Heart right ventricle (tissue), 16 donors: Measurements from ENCODE around the gene ZBTB7C. TPM values are rescaled to one million over a fixed set of nuclear protein-coding genes. Genes with fewer than 3 reads are reported as not detected.

Source experiments
- ATAC-seq, 8 donors: fragments of 200-7000 bp; cut with Tn5 transposase; one replicate each; pipeline ENCODE4 v1.9.1; 2020; ENCODE audit warnings: mild to moderate bottlenecking in 8 of 8, moderate library complexity in 8 of 8, moderate number of reproducible peaks in 1 of 8
- DNase-seq, 2 donors: peaks; one replicate each; pipeline ENCODE4 v3.0.0-alpha.2; 2020
- H3K27ac ChIP-seq, 10 donors: fragments of 200-600 bp; sonication (generic) in 2 of 10; one replicate each; pipeline versions ENCODE4 v1.5.0 to v1.8.0; 2020 to 2022; ENCODE audit warnings: mild to moderate bottlenecking in 3 of 10
- H3K27me3 ChIP-seq, 7 donors: fragments of 200-600 bp; one replicate each; pipeline ENCODE4 v1.8.0; 2021 to 2022; ENCODE audit warnings: mild to moderate bottlenecking in 2 of 7
- H3K36me3 ChIP-seq, 9 donors: fragments of 200-600 bp; sonication (generic) in 1 of 9; one replicate each; pipeline versions ENCODE4 v1.5.0 to v1.8.0; 2020 to 2022; ENCODE audit warnings: mild to moderate bottlenecking in 2 of 9
- H3K4me1 ChIP-seq, 9 donors: fragments of 200-600 bp; sonication (generic) in 1 of 9; one replicate each; pipeline versions ENCODE4 v1.5.0 to v1.8.0; 2020 to 2022; ENCODE audit warnings: mild to moderate bottlenecking in 4 of 9
- H3K4me3 ChIP-seq, 10 donors: fragments of 200-600 bp; sonication (generic) in 2 of 10; one replicate each; pipeline versions ENCODE4 v1.5.0 to v1.8.0; 2020 to 2022; ENCODE audit warnings: mild to moderate bottlenecking in 7 of 10, moderate library complexity in 2 of 10
- H3K9me3 ChIP-seq, 11 donors: fragments of 200-600 bp in 10 of 11; sonication (generic) in 2 of 11; one replicate each; pipeline versions ENCODE4 v1.5.0 to v1.8.0; 2013 to 2022; ENCODE audit warnings: mild to moderate bottlenecking in 2 of 11, control low read depth in 1 of 11, moderate library complexity in 1 of 11
- WGBS, 2 donors: extraction: QIAGEN DNeasy Blood & Tissue Kit; methylation state at CpG; one replicate each; pipeline ENCODE4 v1.1.7; 2013; ENCODE audit warnings: inconsistent platforms in 1 of 2; 5-methylcytosine and 5-hydroxymethylcytosine counted together
- intact Hi-C, 10 donors: fragments of 100-400 bp; cut with DNase I; formaldehyde crosslinking; loops; one replicate each; pipeline versions ENCODE4 v1.11.1 to v1.14.2; 2022
- polyA plus RNA-seq, 2 donors: library from polyadenylated mRNA; stranded (reverse); fragments of 200-250 nt; gene quantifications; one replicate each; pipeline ENCODE4 v1.2.3, GENCODE V29; 2013
- total RNA-seq, 10 donors: library from RNA; stranded (reverse); fragmentation: NEBNext Ultra II Directional in 3 of 10; extraction: Animal tissue kit (Norgen Biotek cat#: 25700) in 3 of 10; gene quantifications; one replicate each; pipeline versions ENCODE4 v1.2.1 to v1.2.4, GENCODE V29; 2021 to 2023
- TF ChIP-seq, protein P1 (sequence below), 9 donors: fragments of 200-600 bp; sonication (generic) in 2 of 9; IDR thresholded peaks; one replicate each; pipeline versions ENCODE4 v1.5.0 to v1.8.0; 2021 to 2022; ENCODE audit warnings: antibody characterized with exemption in 9 of 9, mild to moderate bottlenecking in 5 of 9, moderate library complexity in 1 of 9
- donor health status: Arrhythmogenic right ventricular cardiomyopathy.
- donor health status: ischemic (EF 13 %, LVEDD 7.1; RV severe dilation, severe dysfunction).
- donor health status: healthy with polysubstance abuse.
- donor health status: DM: no; HTN: yes; CAD: no.
- donor health status: DM: no; HTN: no; CAD: no.
- donor health status: ischemic (EF 25% LVEDD 6.9; RV normal size, moderate dysfunction).
- donor health status: ischemic (EF 25% LVEDD 5.7; RV mildly dilated, moderate dysfunction).
- donor health status: healthy.
- donor health status: DM: yes; HTN: yes; CAD: no.
- donor health status: Ischemic cardiomyopathy.
- donor health status: ischemic (EF 35%, LVEDD 5.7; RV mildly dilated, moderate dysfunction).
- donor health status: nonischemic (EF 11% LVEDD 7.7; RV severe dilation, severe dysfunction).
- donor health status: DM: yes; HTN: yes; CAD: no.
- donor health status: PGD.
- donor health status: ischemic (EF 29% LVEDD 5.4; RV normal size, mild dysfunction).
- donor health status: nonischemic (EF 23%, LVEDD 6.1; RV moderate dilation, normal function).

Gene ZBTB7C
- total and polyA plus RNA-seq, 12 donors = 0.49 to 6.3 (median 1.5) TPM

DNA sequence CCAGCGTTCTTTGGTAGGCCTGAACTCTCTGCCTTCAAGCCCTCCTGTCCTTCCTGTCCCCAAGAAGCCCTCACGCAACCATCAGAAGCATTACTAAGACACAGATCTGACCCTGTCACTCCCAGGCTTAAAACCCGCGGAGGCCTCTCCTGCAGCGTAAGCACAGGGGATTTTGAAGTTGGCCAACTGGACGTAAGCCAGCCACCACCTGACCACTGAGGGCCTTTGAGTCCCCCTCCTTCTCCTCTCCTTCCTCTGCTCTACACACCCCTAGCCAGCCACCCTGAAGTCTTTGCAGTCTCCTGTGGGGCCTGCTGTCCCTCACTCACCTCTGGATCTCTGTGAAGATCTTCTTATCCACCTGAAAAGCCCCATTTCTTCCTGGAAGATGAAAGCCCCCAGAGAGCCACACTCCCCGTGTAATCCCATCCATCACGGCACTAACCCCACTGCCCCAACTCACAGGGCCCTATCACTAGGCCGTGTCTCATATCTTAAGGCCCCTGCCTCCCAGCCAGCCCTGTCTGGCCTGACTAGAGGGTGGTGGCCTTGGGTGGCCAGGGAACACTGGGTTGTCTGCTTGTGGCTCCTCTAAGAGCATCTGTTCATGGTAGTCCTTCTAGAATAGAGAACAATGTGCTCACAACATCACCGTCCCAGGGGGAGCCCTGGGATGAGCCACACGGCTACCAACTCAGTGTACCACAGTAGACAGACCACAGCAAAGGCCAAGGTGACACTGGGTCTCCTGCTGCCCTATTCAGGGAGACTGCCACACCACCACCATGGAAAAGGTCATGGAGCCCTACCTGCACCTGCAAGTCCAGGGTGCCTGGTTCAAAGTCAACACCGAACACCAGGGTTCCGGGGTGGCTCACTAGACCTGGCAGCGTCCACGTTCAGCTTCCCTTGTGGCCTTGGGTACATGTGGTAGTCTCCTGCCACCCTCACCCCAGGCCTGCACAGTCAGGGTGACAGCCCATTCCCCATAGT is 191.6 kb downstream of the ZBTB7C start:
- TF ChIP-seq, protein P1, sequence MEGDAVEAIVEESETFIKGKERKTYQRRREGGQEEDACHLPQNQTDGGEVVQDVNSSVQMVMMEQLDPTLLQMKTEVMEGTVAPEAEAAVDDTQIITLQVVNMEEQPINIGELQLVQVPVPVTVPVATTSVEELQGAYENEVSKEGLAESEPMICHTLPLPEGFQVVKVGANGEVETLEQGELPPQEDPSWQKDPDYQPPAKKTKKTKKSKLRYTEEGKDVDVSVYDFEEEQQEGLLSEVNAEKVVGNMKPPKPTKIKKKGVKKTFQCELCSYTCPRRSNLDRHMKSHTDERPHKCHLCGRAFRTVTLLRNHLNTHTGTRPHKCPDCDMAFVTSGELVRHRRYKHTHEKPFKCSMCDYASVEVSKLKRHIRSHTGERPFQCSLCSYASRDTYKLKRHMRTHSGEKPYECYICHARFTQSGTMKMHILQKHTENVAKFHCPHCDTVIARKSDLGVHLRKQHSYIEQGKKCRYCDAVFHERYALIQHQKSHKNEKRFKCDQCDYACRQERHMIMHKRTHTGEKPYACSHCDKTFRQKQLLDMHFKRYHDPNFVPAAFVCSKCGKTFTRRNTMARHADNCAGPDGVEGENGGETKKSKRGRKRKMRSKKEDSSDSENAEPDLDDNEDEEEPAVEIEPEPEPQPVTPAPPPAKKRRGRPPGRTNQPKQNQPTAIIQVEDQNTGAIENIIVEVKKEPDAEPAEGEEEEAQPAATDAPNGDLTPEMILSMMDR (IDR thresholded peaks at IDR 0.05) = no peak
- Histone ChIP-seq H3K4me1 (peaks cover 3 to 29% (median 16%) of the 10 kb centered on the region in 9 donors), H3K9me3 (no peaks in the 10 kb centered on the region), H3K36me3 (no peaks in the 10 kb centered on the region), H3K27me3 (no peaks in the 10 kb centered on the region), H3K27ac (peak overlapping the region in 6 of 10 donors; percentile 11 to 73 (median 30)), H3K4me3 (no peak overlapping the region)
- ATAC-seq (peak in 7 of 8 donors; percentile 15 to 66 (median 32)), DNase-seq (peak in 1 of 2 donors; percentile 34)
- intact Hi-C loops = no loop called here
- 69 to 78% methylated on average over 15 of the region's 15 CpGs for WGBS, 2 donors

DNA sequence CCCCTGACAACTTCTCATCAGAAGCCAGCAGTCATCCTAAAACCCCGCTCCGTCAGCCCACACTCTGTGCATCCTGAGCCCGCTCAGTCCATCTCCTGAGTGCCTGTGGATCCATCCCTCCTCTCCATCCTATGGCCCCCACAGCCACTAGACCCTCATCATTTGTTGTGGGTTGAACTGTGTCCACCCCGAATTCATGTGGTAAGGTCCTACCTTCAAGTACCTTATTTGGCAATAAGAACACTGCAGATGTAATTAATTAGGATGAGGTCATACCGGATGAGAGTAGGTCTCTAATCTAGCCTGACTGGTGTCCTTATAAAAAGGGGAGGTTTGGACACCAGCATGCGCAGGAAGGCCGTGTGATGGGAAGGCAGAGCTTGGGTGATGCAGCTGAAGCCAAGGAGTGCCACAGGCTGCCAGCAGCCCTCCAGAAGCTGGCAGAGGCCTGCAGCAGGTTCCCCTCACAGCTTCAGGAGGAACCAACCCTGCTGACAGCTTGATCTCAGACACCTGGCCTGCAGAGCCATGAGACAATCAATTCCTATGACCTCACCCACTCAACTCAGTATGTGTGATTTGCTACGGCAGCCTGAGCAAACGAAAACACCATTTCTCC is 192.4 kb downstream of the ZBTB7C start:
- DNase-seq = peak in 1 of 2 donors; percentile 38
- Histone ChIP-seq H3K4me3 (no peak overlapping the region), H3K36me3 (no peaks in the 10 kb centered on the region), H3K9me3 (peaks cover 0 to under 1% (median 0%) of the 10 kb centered on the region in 11 donors), H3K4me1 (peaks cover 0 to 21% (median 11%) of the 10 kb centered on the region in 9 donors), H3K27ac (peak overlapping the region in 6 of 10 donors; percentile 11 to 73 (median 30)), H3K27me3 (no peaks in the 10 kb centered on the region)
- 60 to 70% methylated on average over 9 of the region's 9 CpGs for WGBS, 2 donors
- intact Hi-C loops = no loop called here
- TF ChIP-seq, protein P1 (IDR thresholded peaks at IDR 0.05) = no peak
- peak; percentile 51 to 88 (median 73) for ATAC-seq

DNA sequence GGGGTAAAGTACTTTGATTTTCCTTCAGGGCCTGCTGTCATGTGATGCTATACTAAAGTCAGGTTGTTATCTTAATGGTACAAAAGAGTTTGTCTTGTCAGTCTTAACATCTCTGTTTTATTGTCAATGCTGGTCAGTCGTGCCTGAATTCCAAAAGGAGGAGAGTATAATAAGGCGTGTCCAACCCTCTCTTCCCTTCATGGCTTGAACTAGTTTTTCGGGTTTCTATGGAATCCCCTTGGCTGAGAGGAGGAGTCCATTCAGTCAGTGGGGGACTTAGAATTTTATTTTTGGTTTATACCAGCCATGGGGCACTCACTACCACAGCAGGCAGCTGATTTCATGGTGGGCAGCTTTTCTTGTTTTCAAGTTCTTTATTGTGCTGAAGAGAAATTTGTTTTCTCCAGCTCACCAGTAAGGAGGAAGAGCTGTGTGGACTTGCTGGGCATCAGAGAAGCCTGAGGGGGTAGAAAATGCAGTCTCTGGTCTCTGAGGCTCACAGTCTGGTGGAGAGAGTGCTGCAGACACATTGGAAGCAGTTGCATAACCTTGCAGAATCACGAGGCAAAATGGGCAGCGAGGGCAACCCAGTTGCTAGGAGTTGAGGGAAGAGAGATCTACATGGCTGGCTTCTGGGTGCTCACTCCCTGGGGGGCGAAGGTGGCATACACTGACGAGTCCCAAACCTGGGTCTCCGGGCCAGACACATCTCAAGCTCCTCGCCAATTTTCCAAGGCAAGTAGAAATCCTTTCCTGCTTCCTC is 193.1 kb downstream of the ZBTB7C start:
- intact Hi-C loops = no loop called here
- H3K9me3 ChIP-seq = peaks cover 0 to 4% (median 0%) of the 10 kb centered on the region in 11 donors
- no peak for DNase-seq
- H3K27me3 ChIP-seq = no peaks in the 10 kb centered on the region
- no peak overlapping the region for H3K4me3 ChIP-seq
- TF ChIP-seq, protein P1 (IDR thresholded peaks at IDR 0.05) = no peak
- peak in 3 of 8 donors; percentile 39 to 64 (median 48) for ATAC-seq
- peak overlapping the region in 2 of 10 donors; percentile 11 to 73 for H3K27ac ChIP-seq
- H3K4me1 ChIP-seq = peaks cover 0 to 20% (median 11%) of the 10 kb centered on the region in 9 donors
- 80 to 85% methylated on average over 9 of the region's 9 CpGs for whole genome bisulfite sequencing, 2 donors
- H3K36me3 ChIP-seq = no peaks in the 10 kb centered on the region

DNA sequence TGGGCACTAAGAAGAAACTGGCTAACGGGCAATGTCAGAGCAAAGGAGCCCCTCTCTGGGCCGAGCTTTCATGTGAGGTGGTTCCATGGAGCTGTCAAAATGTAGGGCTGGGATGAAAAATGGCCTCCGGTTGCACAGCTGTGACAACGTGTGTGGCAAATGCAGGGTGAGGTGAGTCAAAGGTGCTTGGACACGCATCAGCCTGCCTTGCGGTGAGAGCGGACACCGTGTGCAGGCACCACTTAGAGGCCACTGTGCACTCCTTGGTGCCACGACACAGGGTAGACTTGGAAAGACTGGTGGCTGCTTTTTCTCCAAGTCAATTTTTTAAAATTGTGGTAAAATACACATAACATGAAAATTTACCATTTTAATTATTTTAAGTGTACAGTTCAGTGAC is 195.4 kb downstream of the ZBTB7C start:
- Histone ChIP-seq H3K4me1 (peaks cover 0 to 20% (median 11%) of the 10 kb centered on the region in 9 donors), H3K27ac (no peak overlapping the region), H3K4me3 (no peak overlapping the region), H3K27me3 (peaks cover 0 to 5% (median 0%) of the 10 kb centered on the region in 7 donors), H3K9me3 (peaks cover 0 to 4% (median 0%) of the 10 kb centered on the region in 11 donors), H3K36me3 (no peaks in the 10 kb centered on the region)
- intact Hi-C loops = no loop called here
- 97 to 98% methylated on average over 9 of the region's 9 CpGs for WGBS, 2 donors
- ATAC-seq = no peak
- DNase-seq = no peak
- TF ChIP-seq, protein P1 (IDR thresholded peaks at IDR 0.05) = no peak
